Suprapubic skin (tissue), 3 donors: Measurements from ENCODE around the gene PHACTR1.

Source experiments
- POLR2A ChIP-seq, 2 donors: fragments of 450-650 bp; IDR thresholded peaks; one replicate each; pipeline ENCODE4 v1.6.1; 2017; ENCODE audit warnings: antibody characterized with exemption in 2 of 2, mild to moderate bottlenecking in 2 of 2, moderate library complexity in 2 of 2
- TF ChIP-seq, protein P1 (sequence below), 2 donors: fragments of 200-600 bp in 1 of 2; fragments of 450-650 bp in 1 of 2; sonication (generic) in 1 of 2; IDR thresholded peaks; one replicate each; pipeline ENCODE4 v1.5.1; 2016 to 2019; ENCODE audit warnings: antibody characterized with exemption in 2 of 2, mild to moderate bottlenecking in 1 of 2, moderate library complexity in 1 of 2

DNA sequence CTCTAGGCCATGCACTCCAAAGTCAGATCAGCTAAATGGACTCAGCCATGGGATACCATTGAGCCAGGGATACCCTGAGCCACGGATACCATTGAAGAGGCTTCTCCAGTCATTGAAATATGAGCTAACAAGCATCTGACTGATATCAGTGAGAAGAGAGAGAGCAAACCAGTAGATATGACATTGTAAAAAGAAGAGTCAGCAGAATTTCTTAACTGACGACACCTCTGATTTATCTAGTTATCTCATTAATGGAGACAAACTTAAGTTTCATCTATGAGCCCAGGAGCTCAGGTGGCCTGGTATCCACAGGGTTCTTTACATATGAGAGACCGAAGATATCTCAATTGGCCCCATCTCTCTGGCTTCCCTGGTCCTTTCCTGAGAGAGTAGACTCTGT lies 471.1 kb downstream of the PHACTR1 start:
- TF ChIP-seq POLR2A (IDR thresholded peaks at IDR 0.05), result no peak
- TF ChIP-seq, protein P1, sequence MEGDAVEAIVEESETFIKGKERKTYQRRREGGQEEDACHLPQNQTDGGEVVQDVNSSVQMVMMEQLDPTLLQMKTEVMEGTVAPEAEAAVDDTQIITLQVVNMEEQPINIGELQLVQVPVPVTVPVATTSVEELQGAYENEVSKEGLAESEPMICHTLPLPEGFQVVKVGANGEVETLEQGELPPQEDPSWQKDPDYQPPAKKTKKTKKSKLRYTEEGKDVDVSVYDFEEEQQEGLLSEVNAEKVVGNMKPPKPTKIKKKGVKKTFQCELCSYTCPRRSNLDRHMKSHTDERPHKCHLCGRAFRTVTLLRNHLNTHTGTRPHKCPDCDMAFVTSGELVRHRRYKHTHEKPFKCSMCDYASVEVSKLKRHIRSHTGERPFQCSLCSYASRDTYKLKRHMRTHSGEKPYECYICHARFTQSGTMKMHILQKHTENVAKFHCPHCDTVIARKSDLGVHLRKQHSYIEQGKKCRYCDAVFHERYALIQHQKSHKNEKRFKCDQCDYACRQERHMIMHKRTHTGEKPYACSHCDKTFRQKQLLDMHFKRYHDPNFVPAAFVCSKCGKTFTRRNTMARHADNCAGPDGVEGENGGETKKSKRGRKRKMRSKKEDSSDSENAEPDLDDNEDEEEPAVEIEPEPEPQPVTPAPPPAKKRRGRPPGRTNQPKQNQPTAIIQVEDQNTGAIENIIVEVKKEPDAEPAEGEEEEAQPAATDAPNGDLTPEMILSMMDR (IDR thresholded peaks at IDR 0.05), result no peak
